ENCODE results near the gene FYN.

- TF ChIP-seq, protein P1, sequence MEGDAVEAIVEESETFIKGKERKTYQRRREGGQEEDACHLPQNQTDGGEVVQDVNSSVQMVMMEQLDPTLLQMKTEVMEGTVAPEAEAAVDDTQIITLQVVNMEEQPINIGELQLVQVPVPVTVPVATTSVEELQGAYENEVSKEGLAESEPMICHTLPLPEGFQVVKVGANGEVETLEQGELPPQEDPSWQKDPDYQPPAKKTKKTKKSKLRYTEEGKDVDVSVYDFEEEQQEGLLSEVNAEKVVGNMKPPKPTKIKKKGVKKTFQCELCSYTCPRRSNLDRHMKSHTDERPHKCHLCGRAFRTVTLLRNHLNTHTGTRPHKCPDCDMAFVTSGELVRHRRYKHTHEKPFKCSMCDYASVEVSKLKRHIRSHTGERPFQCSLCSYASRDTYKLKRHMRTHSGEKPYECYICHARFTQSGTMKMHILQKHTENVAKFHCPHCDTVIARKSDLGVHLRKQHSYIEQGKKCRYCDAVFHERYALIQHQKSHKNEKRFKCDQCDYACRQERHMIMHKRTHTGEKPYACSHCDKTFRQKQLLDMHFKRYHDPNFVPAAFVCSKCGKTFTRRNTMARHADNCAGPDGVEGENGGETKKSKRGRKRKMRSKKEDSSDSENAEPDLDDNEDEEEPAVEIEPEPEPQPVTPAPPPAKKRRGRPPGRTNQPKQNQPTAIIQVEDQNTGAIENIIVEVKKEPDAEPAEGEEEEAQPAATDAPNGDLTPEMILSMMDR (optimal IDR thresholded peaks at IDR 0.05 in 1 of 3, IDR thresholded peaks at IDR 0.05 in 1 of 3, conservative IDR thresholded peaks at IDR 0.05 in 1 of 3; ENCODE audit: extremely low read depth in 1 of 3, insufficient read depth in 2 of 3, low read length in 3 of 3) = no peak
- TF ChIP-seq EZH2 (IDR thresholded peaks at IDR 0.05; ENCODE audit: low read length) = no peak
Observed at GRCh38 chr6:111713811-111714210, 159.4 kb downstream of the FYN start.
